Mammary epithelial cell (primary cell): ENCODE results near the gene C1QTNF4.

Experiments used
- EZH2 ChIP-seq: IDR thresholded peaks from 2 replicates; pipeline ENCODE4 v1.6.1; 2012; ENCODE audit warnings: low read length, inconsistent platforms, borderline replicate concordance
- TF ChIP-seq, protein P1 (sequence below), 2 donors: IDR thresholded peaks in 1 of 2; conservative IDR thresholded peaks in 1 of 2; 2 replicates each; pipeline ENCODE4 v1.5.1; 2011 to 2012; ENCODE audit warnings: inconsistent platforms in 2 of 2, low read length in 2 of 2, mild to moderate bottlenecking in 2 of 2, control low read depth in 1 of 2, low read depth in 1 of 2; ENCODE audit not compliant: insufficient read depth in 1 of 2; ENCODE audit errors: extremely low read depth in 1 of 2

GRCh38 chr11:47539681-47540039 is 54.6 kb downstream of the C1QTNF4 start:
- TF ChIP-seq, protein P1, sequence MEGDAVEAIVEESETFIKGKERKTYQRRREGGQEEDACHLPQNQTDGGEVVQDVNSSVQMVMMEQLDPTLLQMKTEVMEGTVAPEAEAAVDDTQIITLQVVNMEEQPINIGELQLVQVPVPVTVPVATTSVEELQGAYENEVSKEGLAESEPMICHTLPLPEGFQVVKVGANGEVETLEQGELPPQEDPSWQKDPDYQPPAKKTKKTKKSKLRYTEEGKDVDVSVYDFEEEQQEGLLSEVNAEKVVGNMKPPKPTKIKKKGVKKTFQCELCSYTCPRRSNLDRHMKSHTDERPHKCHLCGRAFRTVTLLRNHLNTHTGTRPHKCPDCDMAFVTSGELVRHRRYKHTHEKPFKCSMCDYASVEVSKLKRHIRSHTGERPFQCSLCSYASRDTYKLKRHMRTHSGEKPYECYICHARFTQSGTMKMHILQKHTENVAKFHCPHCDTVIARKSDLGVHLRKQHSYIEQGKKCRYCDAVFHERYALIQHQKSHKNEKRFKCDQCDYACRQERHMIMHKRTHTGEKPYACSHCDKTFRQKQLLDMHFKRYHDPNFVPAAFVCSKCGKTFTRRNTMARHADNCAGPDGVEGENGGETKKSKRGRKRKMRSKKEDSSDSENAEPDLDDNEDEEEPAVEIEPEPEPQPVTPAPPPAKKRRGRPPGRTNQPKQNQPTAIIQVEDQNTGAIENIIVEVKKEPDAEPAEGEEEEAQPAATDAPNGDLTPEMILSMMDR (conservative IDR thresholded peaks at IDR 0.05 in 1 of 2, IDR thresholded peaks at IDR 0.05 in 1 of 2; ENCODE audit: extremely low read depth in 1 of 2, insufficient read depth in 1 of 2, low read depth in 1 of 2, low read length in 2 of 2) = peak; percentile 8 to 21
- TF ChIP-seq EZH2 = no peak
